ENCODE results near the gene TAGLN3.

The TAGLN3 gene

GRCh38 chr3:111952866-111953450 is 45.8 kb upstream of the TAGLN3 start:
- no CpG with 5 or more reads among the region's 6 CpGs for WGBS, 2 donors (ENCODE audit: extremely low coverage in 2 of 2, insufficient read length in 2 of 2, insufficient replicate concordance in 1 of 2)
- no peak for DNase-seq (ENCODE audit: low spot score)
- Histone ChIP-seq H2BK12ac (ENCODE audit: low read length) (no peak overlapping the region), H4K91ac (ENCODE audit: low read depth, low read length, poor library complexity) (no peak overlapping the region), H2BK15ac (ENCODE audit: low read length) (no peak overlapping the region), H2BK120ac (ENCODE audit: low read depth, low read length) (no peak overlapping the region), H3K4me2 (ENCODE audit: insufficient read depth, low read length, poor library complexity, severe bottlenecking) (no peak overlapping the region), H2AFZ (ENCODE audit: low read length) (no peak overlapping the region), H2BK5ac (ENCODE audit: low read length) (no peak overlapping the region), H3K23ac (ENCODE audit: low read depth, low read length, poor library complexity) (no peak overlapping the region), H3K14ac (ENCODE audit: low read length) (no peak overlapping the region), H3K27ac (replicated peaks; ENCODE audit: low read length) (no peak overlapping the region), H3K79me1 (ENCODE audit: low read depth, low read length) (no peaks in the 10 kb centered on the region), H3K4me3 (ENCODE audit: low read length in 2 of 2) (no peak overlapping the region), H3K9ac (ENCODE audit: low read depth, low read length, poor library complexity) (no peak overlapping the region), H3K36me3 (replicated peaks in 1 of 2; ENCODE audit: control insufficient read depth in 2 of 2, insufficient read depth in 2 of 2, low read length in 2 of 2) (peaks cover 0 to 76% of the 10 kb centered on the region in 2 donors), H3K4ac (ENCODE audit: low read length) (no peak overlapping the region), H3K27me3 (ENCODE audit: control insufficient read depth in 3 of 3, insufficient read depth in 3 of 3, low read depth in 1 of 3, low read length in 3 of 3) (no peaks in the 10 kb centered on the region), H3K4me1 (ENCODE audit: control insufficient read depth in 2 of 2, insufficient read depth in 1 of 2, low read depth in 1 of 2, low read length in 2 of 2) (peaks cover 5 to 18% of the 10 kb centered on the region in 2 donors), H3K18ac (ENCODE audit: low read length) (no peak overlapping the region), H4K8ac (ENCODE audit: low read depth, low read length) (no peak overlapping the region), H3K9me3 (replicated peaks in 1 of 2; ENCODE audit: control insufficient read depth in 2 of 2, insufficient read depth in 1 of 2, low read depth in 1 of 2, low read length in 2 of 2) (no peaks in the 10 kb centered on the region), H2AK5ac (ENCODE audit: low read depth, low read length) (no peak overlapping the region)

DNA sequence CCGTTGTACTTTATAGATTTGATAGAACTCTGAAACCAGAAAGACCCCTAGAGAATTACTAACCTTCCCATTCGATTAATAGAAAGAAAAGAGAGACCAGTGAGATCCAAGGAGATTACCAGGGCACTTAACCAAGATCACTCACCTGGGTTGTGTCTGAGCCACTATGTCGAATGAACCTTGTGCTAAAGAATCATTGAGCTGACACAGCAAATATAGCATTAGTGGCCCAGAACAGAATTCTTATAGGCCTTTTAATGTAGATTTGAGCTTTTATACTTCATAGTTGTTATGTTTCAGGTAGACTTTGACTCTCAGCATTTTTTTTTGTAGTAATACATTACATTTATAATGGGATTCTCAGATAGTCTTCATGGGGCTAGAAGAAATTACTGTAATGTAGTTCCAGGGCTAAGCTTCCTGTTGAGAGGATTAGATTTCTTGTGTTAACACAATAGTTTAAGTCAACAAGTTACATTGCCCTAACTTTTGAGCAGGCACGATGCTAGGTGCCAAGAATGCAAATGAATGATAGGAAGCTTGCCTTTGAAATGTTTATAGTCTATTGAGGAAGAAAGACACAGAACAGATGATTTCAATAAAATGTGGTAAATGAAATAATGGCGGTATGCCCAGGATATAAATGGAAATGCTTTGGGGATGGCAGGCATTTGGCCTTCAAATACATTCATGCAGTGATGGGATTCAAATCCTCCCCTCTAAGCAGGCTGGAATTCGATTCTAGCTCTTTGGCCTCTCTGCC is 44.3 kb upstream of the TAGLN3 start:
- no peak overlapping the region for H2BK15ac ChIP-seq (ENCODE audit: low read length)
- H4K8ac ChIP-seq (ENCODE audit: low read depth, low read length) = no peak overlapping the region
- H2BK5ac ChIP-seq (ENCODE audit: low read length) = no peak overlapping the region
- no peak overlapping the region for H4K91ac ChIP-seq (ENCODE audit: low read depth, low read length, poor library complexity)
- no peak for DNase-seq (ENCODE audit: low spot score)
- no peak overlapping the region for H2AFZ ChIP-seq (ENCODE audit: low read length)
- no peak overlapping the region for H2BK12ac ChIP-seq (ENCODE audit: low read length)
- H3K18ac ChIP-seq (ENCODE audit: low read length) = no peak overlapping the region
- H3K14ac ChIP-seq (ENCODE audit: low read length) = no peak overlapping the region
- H3K36me3 ChIP-seq (replicated peaks in 1 of 2; ENCODE audit: control insufficient read depth in 2 of 2, insufficient read depth in 2 of 2, low read length in 2 of 2) = peaks cover 0 to 68% of the 10 kb centered on the region in 2 donors
- no peak overlapping the region for H2BK120ac ChIP-seq (ENCODE audit: low read depth, low read length)
- H3K4me1 ChIP-seq (ENCODE audit: control insufficient read depth in 2 of 2, insufficient read depth in 1 of 2, low read depth in 1 of 2, low read length in 2 of 2) = peaks cover 5 to 29% of the 10 kb centered on the region in 2 donors
- no peak overlapping the region for H3K4me2 ChIP-seq (ENCODE audit: insufficient read depth, low read length, poor library complexity, severe bottlenecking)
- no peak overlapping the region for H3K9ac ChIP-seq (ENCODE audit: low read depth, low read length, poor library complexity)
- WGBS, 2 donors (ENCODE audit: extremely low coverage in 2 of 2, insufficient read length in 2 of 2, insufficient replicate concordance in 1 of 2) = no CpG with 5 or more reads among the region's 6 CpGs
- no peaks in the 10 kb centered on the region for H3K9me3 ChIP-seq (replicated peaks in 1 of 2; ENCODE audit: control insufficient read depth in 2 of 2, insufficient read depth in 1 of 2, low read depth in 1 of 2, low read length in 2 of 2)
- no peak overlapping the region for H2AK5ac ChIP-seq (ENCODE audit: low read depth, low read length)
- H3K4me3 ChIP-seq (ENCODE audit: low read length in 2 of 2) = no peak overlapping the region
- no peaks in the 10 kb centered on the region for H3K79me1 ChIP-seq (ENCODE audit: low read depth, low read length)
- no peak overlapping the region for H3K23ac ChIP-seq (ENCODE audit: low read depth, low read length, poor library complexity)
- H3K27ac ChIP-seq (replicated peaks; ENCODE audit: low read length) = no peak overlapping the region
- no peaks in the 10 kb centered on the region for H3K27me3 ChIP-seq (ENCODE audit: control insufficient read depth in 3 of 3, insufficient read depth in 3 of 3, low read depth in 1 of 3, low read length in 3 of 3)
- no peak overlapping the region for H3K4ac ChIP-seq (ENCODE audit: low read length)

DNA sequence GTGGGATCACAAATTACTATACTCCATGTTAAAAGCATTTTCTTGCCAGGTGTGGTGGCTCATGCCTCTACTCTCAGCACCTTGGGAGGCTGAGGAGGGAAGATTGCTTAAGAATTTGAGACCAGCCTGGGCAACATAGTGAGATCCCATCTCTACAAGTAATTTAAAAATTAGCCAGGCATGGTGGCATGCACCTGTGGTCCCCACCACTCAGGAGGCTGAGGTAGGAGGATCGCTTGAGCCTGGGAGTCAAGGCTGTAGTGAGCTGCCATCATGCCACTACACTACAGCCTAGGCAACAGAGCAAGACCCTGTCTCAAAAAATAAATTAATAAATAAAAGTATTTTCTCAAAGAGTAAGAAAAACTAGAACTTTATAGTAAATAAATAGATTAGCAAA is 42.8 kb upstream of the TAGLN3 start:
- Histone ChIP-seq H2BK120ac (ENCODE audit: low read depth, low read length) (no peak overlapping the region), H3K23ac (ENCODE audit: low read depth, low read length, poor library complexity) (no peak overlapping the region), H3K36me3 (replicated peaks in 1 of 2; ENCODE audit: control insufficient read depth in 2 of 2, insufficient read depth in 2 of 2, low read length in 2 of 2) (peaks cover 0 to 61% of the 10 kb centered on the region in 2 donors), H2BK12ac (ENCODE audit: low read length) (no peak overlapping the region), H3K14ac (ENCODE audit: low read length) (no peak overlapping the region), H2BK5ac (ENCODE audit: low read length) (no peak overlapping the region), H3K9me3 (replicated peaks in 1 of 2; ENCODE audit: control insufficient read depth in 2 of 2, insufficient read depth in 1 of 2, low read depth in 1 of 2, low read length in 2 of 2) (no peaks in the 10 kb centered on the region), H3K4me2 (ENCODE audit: insufficient read depth, low read length, poor library complexity, severe bottlenecking) (no peak overlapping the region), H3K4me1 (ENCODE audit: control insufficient read depth in 2 of 2, insufficient read depth in 1 of 2, low read depth in 1 of 2, low read length in 2 of 2) (peaks cover 5 to 29% of the 10 kb centered on the region in 2 donors), H3K9ac (ENCODE audit: low read depth, low read length, poor library complexity) (no peak overlapping the region), H3K4me3 (ENCODE audit: low read length in 2 of 2) (no peak overlapping the region), H3K4ac (ENCODE audit: low read length) (no peak overlapping the region), H2AK5ac (ENCODE audit: low read depth, low read length) (no peak overlapping the region), H4K91ac (ENCODE audit: low read depth, low read length, poor library complexity) (no peak overlapping the region), H4K8ac (ENCODE audit: low read depth, low read length) (no peak overlapping the region), H2BK15ac (ENCODE audit: low read length) (no peak overlapping the region), H3K18ac (ENCODE audit: low read length) (no peak overlapping the region), H3K27ac (replicated peaks; ENCODE audit: low read length) (no peak overlapping the region), H3K27me3 (ENCODE audit: control insufficient read depth in 3 of 3, insufficient read depth in 3 of 3, low read depth in 1 of 3, low read length in 3 of 3) (no peaks in the 10 kb centered on the region), H3K79me1 (ENCODE audit: low read depth, low read length) (no peaks in the 10 kb centered on the region), H2AFZ (ENCODE audit: low read length) (no peak overlapping the region)
- no CpG with 5 or more reads among the region's 1 CpG for WGBS, 2 donors (ENCODE audit: extremely low coverage in 2 of 2, insufficient read length in 2 of 2, insufficient replicate concordance in 1 of 2)
- no peak for DNase-seq (ENCODE audit: low spot score)

- peaks cover 0 to 56% of the 10 kb centered on the region in 2 donors for H3K36me3 ChIP-seq (replicated peaks in 1 of 2; ENCODE audit: control insufficient read depth in 2 of 2, insufficient read depth in 2 of 2, low read length in 2 of 2)
- no peak overlapping the region for H3K9ac ChIP-seq (ENCODE audit: low read depth, low read length, poor library complexity)
- H3K9me3 ChIP-seq (replicated peaks in 1 of 2; ENCODE audit: control insufficient read depth in 2 of 2, insufficient read depth in 1 of 2, low read depth in 1 of 2, low read length in 2 of 2) = no peaks in the 10 kb centered on the region
- H2BK12ac ChIP-seq (ENCODE audit: low read length) = no peak overlapping the region
- peaks cover 5 to 32% of the 10 kb centered on the region in 2 donors for H3K4me1 ChIP-seq (ENCODE audit: control insufficient read depth in 2 of 2, insufficient read depth in 1 of 2, low read depth in 1 of 2, low read length in 2 of 2)
- no peak overlapping the region for H3K4ac ChIP-seq (ENCODE audit: low read length)
- H3K14ac ChIP-seq (ENCODE audit: low read length) = no peak overlapping the region
- no peak for DNase-seq (ENCODE audit: low spot score)
- no peak overlapping the region for H3K27ac ChIP-seq (replicated peaks; ENCODE audit: low read length)
- no CpG with 5 or more reads among the region's 3 CpGs for WGBS, 2 donors (ENCODE audit: extremely low coverage in 2 of 2, insufficient read length in 2 of 2, insufficient replicate concordance in 1 of 2)
- no peak overlapping the region for H3K4me3 ChIP-seq (ENCODE audit: low read length in 2 of 2)
- H4K8ac ChIP-seq (ENCODE audit: low read depth, low read length) = no peak overlapping the region
- no peaks in the 10 kb centered on the region for H3K79me1 ChIP-seq (ENCODE audit: low read depth, low read length)
- no peak overlapping the region for H3K23ac ChIP-seq (ENCODE audit: low read depth, low read length, poor library complexity)
- H3K27me3 ChIP-seq (ENCODE audit: control insufficient read depth in 3 of 3, insufficient read depth in 3 of 3, low read depth in 1 of 3, low read length in 3 of 3) = no peaks in the 10 kb centered on the region
- H3K18ac ChIP-seq (ENCODE audit: low read length) = no peak overlapping the region
- no peak overlapping the region for H4K91ac ChIP-seq (ENCODE audit: low read depth, low read length, poor library complexity)
- H3K4me2 ChIP-seq (ENCODE audit: insufficient read depth, low read length, poor library complexity, severe bottlenecking) = no peak overlapping the region
- no peak overlapping the region for H2AK5ac ChIP-seq (ENCODE audit: low read depth, low read length)
- no peak overlapping the region for H2AFZ ChIP-seq (ENCODE audit: low read length)
- H2BK120ac ChIP-seq (ENCODE audit: low read depth, low read length) = no peak overlapping the region
- no peak overlapping the region for H2BK5ac ChIP-seq (ENCODE audit: low read length)
- no peak overlapping the region for H2BK15ac ChIP-seq (ENCODE audit: low read length)
Measured at GRCh38 chr3:111956449-111956848, 42.3 kb upstream of the TAGLN3 start.
